H9 (cell line): Measurements from ENCODE around the gene PUM2. TPM values are rescaled to one million over a fixed set of nuclear protein-coding genes. Genes with fewer than 3 reads are reported as not detected.

ENCODE experiments used
- DNase-seq: peaks from one replicate; pipeline ENCODE4 v3.0.0-alpha.2; 2017
- H2AFZ ChIP-seq: one replicate; pipeline ENCODE4 v1.6.1; 2013; ENCODE audit warnings: mild to moderate bottlenecking, low read length, control low read depth, moderate library complexity
- H2AK5ac ChIP-seq: 2 replicates; pipeline ENCODE4 v1.6.1; 2013; ENCODE audit warnings: low read length, control low read depth, mixed read lengths; ENCODE audit not compliant: insufficient read length
- H2BK120ac ChIP-seq: one replicate; pipeline ENCODE4 v1.6.1; 2013; ENCODE audit warnings: low read depth, mild to moderate bottlenecking, low read length, control low read depth, inconsistent platforms; ENCODE audit not compliant: poor library complexity, severe bottlenecking
- H2BK12ac ChIP-seq: 2 replicates; pipeline ENCODE4 v1.6.1; 2013; ENCODE audit warnings: low read length, control low read depth, mixed read lengths, low read depth; ENCODE audit not compliant: insufficient read length
- H2BK15ac ChIP-seq: 2 replicates; pipeline ENCODE4 v1.6.1; 2013; ENCODE audit warnings: low read depth, low read length, control low read depth
- H2BK20ac ChIP-seq: one replicate; pipeline ENCODE4 v1.6.1; 2013; ENCODE audit warnings: low read depth, mild to moderate bottlenecking, low read length, control low read depth, inconsistent platforms; ENCODE audit not compliant: poor library complexity, severe bottlenecking
- H2BK5ac ChIP-seq: 2 replicates; pipeline ENCODE4 v1.6.1; 2013; ENCODE audit warnings: low read length, control low read depth, mixed read lengths; ENCODE audit not compliant: insufficient read length
- H3K14ac ChIP-seq: 2 replicates; pipeline ENCODE4 v1.6.1; 2013; ENCODE audit warnings: low read length, control low read depth; ENCODE audit not compliant: insufficient read depth
- H3K18ac ChIP-seq: 2 replicates; pipeline ENCODE4 v1.6.1; 2013; ENCODE audit warnings: low read depth, mild to moderate bottlenecking, mixed read lengths, low read length, control low read depth; ENCODE audit not compliant: insufficient read length
- H3K23ac ChIP-seq: 2 replicates; pipeline ENCODE4 v1.6.1; 2013; ENCODE audit warnings: low read length, control low read depth, mixed read lengths, low read depth; ENCODE audit not compliant: insufficient read length
- H3K23me2 ChIP-seq: 2 replicates; pipeline ENCODE4 v1.6.1; 2013; ENCODE audit warnings: low read depth, mild to moderate bottlenecking, mixed read lengths, low read length, control low read depth; ENCODE audit not compliant: insufficient read length, poor library complexity, severe bottlenecking
- H3K27ac ChIP-seq: 2 replicates; pipeline ENCODE4 v1.5.1; 2013; ENCODE audit warnings: low read length, control low read depth, mixed read lengths, low read depth; ENCODE audit not compliant: insufficient read length
- H3K27me3 ChIP-seq: 2 replicates; pipeline ENCODE4 v1.6.1; 2013; ENCODE audit warnings: low read length, control low read depth, inconsistent platforms; ENCODE audit not compliant: insufficient read depth
- H3K4ac ChIP-seq: 2 replicates; pipeline ENCODE4 v1.6.1; 2013; ENCODE audit warnings: low read depth, mild to moderate bottlenecking, control low read depth, inconsistent platforms, low read length, moderate library complexity
- H3K4me1 ChIP-seq: 2 replicates; pipeline ENCODE4 v1.6.1; 2013; ENCODE audit warnings: low read length, control low read depth, inconsistent platforms; ENCODE audit not compliant: insufficient read depth
- H3K4me2 ChIP-seq: 2 replicates; pipeline ENCODE4 v1.6.1; 2013; ENCODE audit warnings: low read length, control low read depth, mixed read lengths; ENCODE audit not compliant: insufficient read length, insufficient read depth
- H3K56ac ChIP-seq: 2 replicates; pipeline ENCODE4 v1.6.1; 2013; ENCODE audit warnings: low read depth, mild to moderate bottlenecking, mixed read lengths, low read length, control low read depth; ENCODE audit not compliant: insufficient read length
- H3K79me1 ChIP-seq: 2 replicates; pipeline ENCODE4 v1.6.1; 2013; ENCODE audit warnings: low read depth, mild to moderate bottlenecking, moderate library complexity, low read length, control low read depth, inconsistent platforms; ENCODE audit not compliant: insufficient read depth, poor library complexity, severe bottlenecking
- H3K79me2 ChIP-seq: 2 replicates; pipeline ENCODE4 v1.6.1; 2013; ENCODE audit warnings: low read length, control low read depth, inconsistent platforms; ENCODE audit not compliant: insufficient read depth
- H3K9ac ChIP-seq: 2 replicates; pipeline ENCODE4 v1.6.1; 2013; ENCODE audit warnings: low read length, control low read depth, mixed read lengths; ENCODE audit not compliant: insufficient read length; ENCODE audit errors: extremely low read depth
- H3K9me3 ChIP-seq: one replicate; pipeline ENCODE4 v1.6.1; 2013; ENCODE audit warnings: low read depth, low read length, inconsistent platforms; ENCODE audit not compliant: control insufficient read depth
- H3T11ph ChIP-seq: one replicate; pipeline ENCODE4 v1.6.1; 2013; ENCODE audit warnings: mild to moderate bottlenecking, low read length, control low read depth, inconsistent platforms
- H4K20me1 ChIP-seq: one replicate; pipeline ENCODE4 v1.6.1; 2013; ENCODE audit not compliant: control insufficient read depth, insufficient read length, insufficient read depth
- H4K5ac ChIP-seq: 2 replicates; pipeline ENCODE4 v1.6.1; 2013; ENCODE audit warnings: low read depth, mild to moderate bottlenecking, mixed read lengths, low read length, control low read depth; ENCODE audit not compliant: insufficient read length
- H4K8ac ChIP-seq: replicated peaks from 2 replicates; pipeline ENCODE4 v1.6.1; 2013; ENCODE audit warnings: low read length, control low read depth, mixed read lengths, low read depth; ENCODE audit not compliant: insufficient read length
- H4K91ac ChIP-seq: 2 replicates; pipeline ENCODE4 v1.6.1; 2013; ENCODE audit warnings: low read depth, mild to moderate bottlenecking, moderate library complexity, mixed read lengths, low read length, control low read depth; ENCODE audit not compliant: insufficient read length
- H3K27ac Mint-ChIP-seq, 3 experiments: 2 replicates in 2 of 3; 3 replicates in 1 of 3; pipeline ENCODE4 v1.8.0; 2020 to 2021; ENCODE audit warnings: mixed read lengths in 3 of 3, mild to moderate bottlenecking in 1 of 3, moderate library complexity in 1 of 3
- H3K27me3 Mint-ChIP-seq: 2 replicates; pipeline ENCODE4 v1.8.0; 2021; ENCODE audit warnings: low read depth, mild to moderate bottlenecking, moderate library complexity, mixed read lengths
- H3K36me3 Mint-ChIP-seq, 3 experiments: 2 replicates in 2 of 3; 3 replicates in 1 of 3; pipeline ENCODE4 v1.8.0; 2020 to 2021; ENCODE audit warnings: low read depth in 3 of 3, mixed read lengths in 3 of 3; ENCODE audit not compliant: insufficient read depth in 1 of 3
- H3K4me1 Mint-ChIP-seq, 2 experiments: 2 replicates each; pipeline ENCODE4 v1.8.0; 2020; ENCODE audit warnings: mixed read lengths in 2 of 2
- H3K4me3 Mint-ChIP-seq, 2 experiments: 2 replicates in 1 of 2; 3 replicates in 1 of 2; pipeline ENCODE4 v1.8.0; 2020 to 2021; ENCODE audit warnings: mild to moderate bottlenecking in 2 of 2, mixed read lengths in 2 of 2, moderate library complexity in 1 of 2
- H3K9me3 Mint-ChIP-seq, 2 experiments: 2 replicates in 1 of 2; 3 replicates in 1 of 2; pipeline ENCODE4 v1.8.0; 2020; ENCODE audit warnings: mild to moderate bottlenecking in 2 of 2, mixed read lengths in 2 of 2, moderate library complexity in 1 of 2
- WGBS: extraction: QIAGEN DNeasy Blood & Tissue Kit; methylation state at CpG from one replicate; pipeline ENCODE4 v1.1.7; 2013; ENCODE audit warnings: missing lambda C conversion rate, low lambda C conversion rate, mixed read lengths; ENCODE audit not compliant: insufficient read length; ENCODE audit errors: extremely low coverage; 5-methylcytosine and 5-hydroxymethylcytosine counted together
- total RNA-seq: library from RNA; stranded (reverse); gene quantifications from 2 replicates; pipeline ENCODE4 v1.2.1, GENCODE V29; 2021
- TF ChIP-seq, protein P1 (sequence below): fragments of 200-600 bp; sonication (generic); conservative IDR thresholded peaks from 3 replicates; pipeline ENCODE4 v1.8.0; 2021; ENCODE audit warnings: antibody characterized with exemption, mild to moderate bottlenecking

Gene PUM2
- total RNA-seq, 1 experiment from 2014 or later = 96.6 TPM

DNA sequence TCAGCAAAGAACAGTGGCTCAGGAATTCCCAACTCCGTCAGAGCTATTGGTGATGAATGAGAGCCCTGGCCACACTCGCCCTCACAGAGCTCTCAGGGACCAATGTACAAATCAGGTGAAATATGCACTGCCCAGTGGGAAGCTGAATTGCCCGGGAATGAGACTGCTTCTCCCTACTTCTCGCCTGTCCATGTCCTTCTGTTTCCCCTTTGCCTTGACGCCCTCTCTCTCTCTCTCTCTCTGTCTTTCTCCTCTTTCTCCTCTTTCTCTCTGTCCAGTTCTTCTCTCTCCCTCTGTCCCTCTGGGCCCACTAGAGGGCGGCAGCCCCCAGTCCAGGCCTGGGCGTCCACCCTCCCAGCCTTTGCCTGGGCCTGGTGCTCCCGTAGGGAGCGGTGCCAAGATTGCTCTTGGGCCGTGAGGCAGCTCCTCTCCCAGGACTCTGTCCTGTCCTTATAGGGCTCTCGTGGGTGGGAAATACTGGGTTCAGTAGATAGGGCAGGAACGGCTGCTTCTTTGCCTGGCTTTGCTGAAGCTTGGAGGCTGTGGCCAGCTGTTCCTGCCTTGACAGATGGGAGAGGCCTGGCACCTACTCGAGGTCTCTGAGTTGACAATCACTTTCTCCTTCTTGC is 28.4 kb upstream of the PUM2 start:
- Mint-ChIP-seq H3K27ac (peak overlapping the region in 1 of 3 experiments; percentile 92; a peak in 1 of 7 replicates), H3K9me3 (no peaks in the 10 kb centered on the region), H3K4me1 (peaks cover 23 to 26% of the 10 kb centered on the region in 2 experiments), H3K36me3 (no peaks in the 10 kb centered on the region), H3K4me3 (no peak overlapping the region), H3K27me3 (no peaks in the 10 kb centered on the region; the same call in 1 of the 2 replicates)
- no peak overlapping the region for H2BK20ac ChIP-seq
- WGBS = no CpG with 5 or more reads among the region's 13 CpGs
- no peaks in the 10 kb centered on the region for H3K79me2 ChIP-seq
- H3K23me2 ChIP-seq = no peaks in the 10 kb centered on the region
- H2AFZ ChIP-seq = no peak overlapping the region
- no peak overlapping the region for H3T11ph ChIP-seq
- H3K4ac ChIP-seq = no peak overlapping the region
- no peak overlapping the region for H2AK5ac ChIP-seq
- no peaks in the 10 kb centered on the region for H3K79me1 ChIP-seq
- H2BK15ac ChIP-seq = no peak overlapping the region
- H2BK5ac ChIP-seq = no peak overlapping the region
- no peaks in the 10 kb centered on the region for H4K20me1 ChIP-seq
- no peak overlapping the region for H3K27ac ChIP-seq
- no peak overlapping the region for H3K9ac ChIP-seq
- H3K14ac ChIP-seq = no peak overlapping the region
- H3K4me1 ChIP-seq = no peaks in the 10 kb centered on the region
- no peak overlapping the region for H3K18ac ChIP-seq
- H3K56ac ChIP-seq = no peak overlapping the region
- H3K4me2 ChIP-seq = no peak overlapping the region
- TF ChIP-seq, protein P1, sequence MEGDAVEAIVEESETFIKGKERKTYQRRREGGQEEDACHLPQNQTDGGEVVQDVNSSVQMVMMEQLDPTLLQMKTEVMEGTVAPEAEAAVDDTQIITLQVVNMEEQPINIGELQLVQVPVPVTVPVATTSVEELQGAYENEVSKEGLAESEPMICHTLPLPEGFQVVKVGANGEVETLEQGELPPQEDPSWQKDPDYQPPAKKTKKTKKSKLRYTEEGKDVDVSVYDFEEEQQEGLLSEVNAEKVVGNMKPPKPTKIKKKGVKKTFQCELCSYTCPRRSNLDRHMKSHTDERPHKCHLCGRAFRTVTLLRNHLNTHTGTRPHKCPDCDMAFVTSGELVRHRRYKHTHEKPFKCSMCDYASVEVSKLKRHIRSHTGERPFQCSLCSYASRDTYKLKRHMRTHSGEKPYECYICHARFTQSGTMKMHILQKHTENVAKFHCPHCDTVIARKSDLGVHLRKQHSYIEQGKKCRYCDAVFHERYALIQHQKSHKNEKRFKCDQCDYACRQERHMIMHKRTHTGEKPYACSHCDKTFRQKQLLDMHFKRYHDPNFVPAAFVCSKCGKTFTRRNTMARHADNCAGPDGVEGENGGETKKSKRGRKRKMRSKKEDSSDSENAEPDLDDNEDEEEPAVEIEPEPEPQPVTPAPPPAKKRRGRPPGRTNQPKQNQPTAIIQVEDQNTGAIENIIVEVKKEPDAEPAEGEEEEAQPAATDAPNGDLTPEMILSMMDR = peak; percentile 87
- H4K8ac ChIP-seq = no peak overlapping the region
- no peaks in the 10 kb centered on the region for H3K27me3 ChIP-seq
- DNase-seq = peak; percentile 85
- no peak overlapping the region for H2BK12ac ChIP-seq
- no peak overlapping the region for H4K91ac ChIP-seq
- H3K23ac ChIP-seq = no peak overlapping the region
- no peak overlapping the region for H4K5ac ChIP-seq
- no peaks in the 10 kb centered on the region for H3K9me3 ChIP-seq
- H2BK120ac ChIP-seq = no peak overlapping the region
